Heart right ventricle (tissue), 16 donors: ENCODE measurements around the gene ABRAXAS1. TPM values are rescaled to one million over a fixed set of nuclear protein-coding genes. Genes with fewer than 3 reads are reported as not detected.
A peak's percentile ranks its signal among the peaks of the same experiment; 100 is the strongest.

Experiments used
- ATAC-seq, 8 donors: fragments of 200-7000 bp; cut with Tn5 transposase; one replicate each; pipeline ENCODE4 v1.9.1; 2020; ENCODE audit warnings: mild to moderate bottlenecking in 8 of 8, moderate library complexity in 8 of 8, moderate number of reproducible peaks in 1 of 8
- DNase-seq, 2 donors: peaks; one replicate each; pipeline ENCODE4 v3.0.0-alpha.2; 2020
- H3K27ac ChIP-seq, 10 donors: fragments of 200-600 bp; sonication (generic) in 2 of 10; one replicate each; pipeline versions ENCODE4 v1.5.0 to v1.8.0; 2020 to 2022; ENCODE audit warnings: mild to moderate bottlenecking in 3 of 10
- H3K27me3 ChIP-seq, 7 donors: fragments of 200-600 bp; one replicate each; pipeline ENCODE4 v1.8.0; 2021 to 2022; ENCODE audit warnings: mild to moderate bottlenecking in 2 of 7
- H3K36me3 ChIP-seq, 9 donors: fragments of 200-600 bp; sonication (generic) in 1 of 9; one replicate each; pipeline versions ENCODE4 v1.5.0 to v1.8.0; 2020 to 2022; ENCODE audit warnings: mild to moderate bottlenecking in 2 of 9
- H3K4me1 ChIP-seq, 9 donors: fragments of 200-600 bp; sonication (generic) in 1 of 9; one replicate each; pipeline versions ENCODE4 v1.5.0 to v1.8.0; 2020 to 2022; ENCODE audit warnings: mild to moderate bottlenecking in 4 of 9
- H3K4me3 ChIP-seq, 10 donors: fragments of 200-600 bp; sonication (generic) in 2 of 10; one replicate each; pipeline versions ENCODE4 v1.5.0 to v1.8.0; 2020 to 2022; ENCODE audit warnings: mild to moderate bottlenecking in 7 of 10, moderate library complexity in 2 of 10
- H3K9me3 ChIP-seq, 11 donors: fragments of 200-600 bp in 10 of 11; sonication (generic) in 2 of 11; one replicate each; pipeline versions ENCODE4 v1.5.0 to v1.8.0; 2013 to 2022; ENCODE audit warnings: mild to moderate bottlenecking in 2 of 11, control low read depth in 1 of 11, moderate library complexity in 1 of 11
- CTCF ChIP-seq, 9 donors: fragments of 200-600 bp; sonication (generic) in 2 of 9; IDR thresholded peaks; one replicate each; pipeline versions ENCODE4 v1.5.0 to v1.8.0; 2021 to 2022; ENCODE audit warnings: antibody characterized with exemption in 9 of 9, mild to moderate bottlenecking in 5 of 9, moderate library complexity in 1 of 9
- WGBS, 2 donors: extraction: QIAGEN DNeasy Blood & Tissue Kit; methylation state at CpG; one replicate each; pipeline ENCODE4 v1.1.7; 2013; ENCODE audit warnings: inconsistent platforms in 1 of 2; 5-methylcytosine and 5-hydroxymethylcytosine counted together
- intact Hi-C, 10 donors: fragments of 100-400 bp; cut with DNase I; formaldehyde crosslinking; loops; one replicate each; pipeline versions ENCODE4 v1.11.1 to v1.14.2; 2022
- polyA plus RNA-seq, 2 donors: library from polyadenylated mRNA; stranded (reverse); fragments of 200-250 nt; gene quantifications; one replicate each; pipeline ENCODE4 v1.2.3, GENCODE V29; 2013
- total RNA-seq, 10 donors: library from RNA; stranded (reverse); fragmentation: NEBNext Ultra II Directional in 3 of 10; extraction: Animal tissue kit (Norgen Biotek cat#: 25700) in 3 of 10; gene quantifications; one replicate each; pipeline versions ENCODE4 v1.2.1 to v1.2.4, GENCODE V29; 2021 to 2023
- donor health status: Arrhythmogenic right ventricular cardiomyopathy.
- donor health status: ischemic (EF 13 %, LVEDD 7.1; RV severe dilation, severe dysfunction).
- donor health status: healthy with polysubstance abuse.
- donor health status: DM: no; HTN: yes; CAD: no.
- donor health status: DM: no; HTN: no; CAD: no.
- donor health status: ischemic (EF 25% LVEDD 6.9; RV normal size, moderate dysfunction).
- donor health status: ischemic (EF 25% LVEDD 5.7; RV mildly dilated, moderate dysfunction).
- donor health status: healthy.
- donor health status: DM: yes; HTN: yes; CAD: no.
- donor health status: Ischemic cardiomyopathy.
- donor health status: ischemic (EF 35%, LVEDD 5.7; RV mildly dilated, moderate dysfunction).
- donor health status: nonischemic (EF 11% LVEDD 7.7; RV severe dilation, severe dysfunction).
- donor health status: DM: yes; HTN: yes; CAD: no.
- donor health status: PGD.
- donor health status: ischemic (EF 29% LVEDD 5.4; RV normal size, mild dysfunction).
- donor health status: nonischemic (EF 23%, LVEDD 6.1; RV moderate dilation, normal function).

ABRAXAS1 gene
- total and polyA plus RNA-seq, 12 donors: 2.3 to 11.0 (median 6.5) TPM

GRCh38 chr4:83490876-83491450 lies 6.1 kb upstream of the ABRAXAS1 start:
- ATAC-seq (no peak), DNase-seq (no peak)
- Histone ChIP-seq H3K27me3 (no peaks in the 10 kb centered on the region), H3K27ac (no peak overlapping the region), H3K4me1 (peaks cover 0 to 1% (median 0%) of the 10 kb centered on the region in 9 donors), H3K4me3 (no peak overlapping the region), H3K36me3 (no peaks in the 10 kb centered on the region), H3K9me3 (no peaks in the 10 kb centered on the region)
- peak; percentile 15 to 73 (median 65) for TF ChIP-seq CTCF (IDR thresholded peaks at IDR 0.05)
- intact Hi-C loops: no loop called here
- 4 to 5% methylated on average over 1 of the region's 1 CpG for WGBS, 2 donors

GRCh38 chr4:83489711-83490326 lies 4.9 kb upstream of the ABRAXAS1 start:
- no peaks in the 10 kb centered on the region for H3K36me3 ChIP-seq
- intact Hi-C loops: no loop called here
- WGBS, 2 donors: 24 to 40% methylated on average over 1 of the region's 1 CpG

GRCh38 chr4:83486457-83487129 lies 1.7 kb upstream of the ABRAXAS1 start:
- Histone ChIP-seq H3K9me3 (no peaks in the 10 kb centered on the region), H3K27ac (no peak overlapping the region), H3K4me1 (peaks cover 0 to 22% (median 11%) of the 10 kb centered on the region in 9 donors), H3K36me3 (peaks cover 0 to 4% (median 0%) of the 10 kb centered on the region in 9 donors), H3K27me3 (no peaks in the 10 kb centered on the region), H3K4me3 (no peak overlapping the region)
- TF ChIP-seq CTCF (IDR thresholded peaks at IDR 0.05): no peak
- no peak for DNase-seq
- WGBS, 2 donors: 82 to 85% methylated on average over 3 of the region's 3 CpGs
- no peak for ATAC-seq
- intact Hi-C loops: no loop called here

More at GRCh38 chr4:83489711-83490326, 4.9 kb upstream of the ABRAXAS1 start:
- H3K27me3 ChIP-seq: no peaks in the 10 kb centered on the region
- no peak overlapping the region for H3K4me3 ChIP-seq
- H3K27ac ChIP-seq: no peak overlapping the region
- no peak for DNase-seq
- no peaks in the 10 kb centered on the region for H3K9me3 ChIP-seq
- no peak for ATAC-seq
- TF ChIP-seq CTCF (IDR thresholded peaks at IDR 0.05): no peak
- peaks cover 0 to 9% (median 5%) of the 10 kb centered on the region in 9 donors for H3K4me1 ChIP-seq

- Histone ChIP-seq H3K4me3 (no peak overlapping the region), H3K4me1 (no peaks in the 10 kb centered on the region), H3K27ac (no peak overlapping the region), H3K36me3 (peaks cover 0 to 92% (median 7%) of the 10 kb centered on the region in 9 donors), H3K9me3 (no peaks in the 10 kb centered on the region), H3K27me3 (no peaks in the 10 kb centered on the region)
- no peak for ATAC-seq
- WGBS, 2 donors: 93 to 98% methylated on average over 2 of the region's 2 CpGs
- no peak for DNase-seq
- TF ChIP-seq CTCF (IDR thresholded peaks at IDR 0.05): no peak
- intact Hi-C loops: no loop called here
These were observed 10.9 kb downstream of the ABRAXAS1 start for GRCh38 chr4:83473966-83474365.
